SU-DHL-6 (cell line): ENCODE measurements around the gene IGFL4.

Experiments used
- H2AFZ ChIP-seq: fragments of 200-600 bp; sonication (generic); 2 replicates; pipeline ENCODE4 v1.6.1; 2014; ENCODE audit warnings: low read depth, mild to moderate bottlenecking, moderate library complexity, mixed read lengths, antibody characterized with exemption, low read length; ENCODE audit not compliant: severe bottlenecking
- H3F3A ChIP-seq: fragments of 200-600 bp; shearing (Covaris generic); 2 replicates; pipeline ENCODE4 v1.6.0; 2016; ENCODE audit warnings: antibody characterized with exemption, mild to moderate bottlenecking; ENCODE audit not compliant: insufficient read depth
- H3K27ac ChIP-seq: fragments of 200-600 bp; sonication (generic); 2 replicates; pipeline ENCODE4 v1.5.1; 2016; ENCODE audit warnings: low read depth, mild to moderate bottlenecking, low read length, moderate library complexity, mixed read lengths
- H3K27me3 ChIP-seq: fragments of 200-600 bp; sonication (generic), shearing (Covaris generic); 2 replicates; pipeline ENCODE4 v1.6.0; 2014; ENCODE audit warnings: mild to moderate bottlenecking, low read length
- H3K36me3 ChIP-seq: fragments of 200-600 bp; sonication (generic); 2 replicates; pipeline ENCODE4 v1.6.1; 2014; ENCODE audit warnings: mild to moderate bottlenecking, low read length, mixed read lengths
- H3K4me2 ChIP-seq: fragments of 300-600, 200-600 bp; shearing (Covaris generic), sonication (generic); 2 replicates; pipeline ENCODE4 v1.6.0; 2014; ENCODE audit warnings: low read length, low read depth, mild to moderate bottlenecking; ENCODE audit not compliant: poor library complexity, severe bottlenecking
- H3K4me3 ChIP-seq: fragments of 200-600 bp; sonication (generic); 2 replicates; pipeline ENCODE4 v1.5.1; 2014; ENCODE audit warnings: antibody characterized with exemption, low read length, mild to moderate bottlenecking, mixed read lengths; ENCODE audit not compliant: insufficient read depth, poor library complexity, severe bottlenecking
- H3K79me2 ChIP-seq: fragments of 200-600 bp; sonication (generic); 2 replicates; pipeline ENCODE4 v1.6.1; 2014; ENCODE audit warnings: mild to moderate bottlenecking, low read length, moderate library complexity; ENCODE audit not compliant: insufficient read depth
- H3K9ac ChIP-seq: fragments of 200-600 bp; sonication (generic); 2 replicates; pipeline ENCODE4 v1.7.0; 2014; ENCODE audit warnings: mild to moderate bottlenecking, low read length
- H3K9me2 ChIP-seq: fragments of 200-600 bp; sonication (generic); replicated peaks from 2 replicates; pipeline ENCODE4 v1.6.1; 2014; ENCODE audit warnings: low read length; ENCODE audit not compliant: insufficient read depth
- H3K9me3 ChIP-seq: fragments of 200-600 bp; sonication (generic); 2 replicates; pipeline ENCODE4 v1.6.1; 2014; ENCODE audit warnings: low read length, mixed read lengths; ENCODE audit not compliant: insufficient read depth
- H4K20me1 ChIP-seq: fragments of 200-600 bp; sonication (generic); 2 replicates; pipeline ENCODE4 v1.6.1; 2014; ENCODE audit warnings: low read depth, mild to moderate bottlenecking, antibody characterized with exemption, low read length, moderate library complexity, mixed read lengths
- EZH2phosphoT487 ChIP-seq: fragments of 200-600 bp; sonication (generic), shearing (Covaris generic); conservative IDR thresholded peaks from 2 replicates; pipeline ENCODE4 v1.6.1; 2018; ENCODE audit warnings: mild to moderate bottlenecking, antibody characterized with exemption, low read length, moderate library complexity, mixed read lengths
- TF ChIP-seq, protein P1 (sequence below): fragments of 200-600 bp; sonication (generic); IDR thresholded peaks from one replicate; pipeline ENCODE4 v1.5.1; 2017; ENCODE audit warnings: antibody characterized with exemption, mild to moderate bottlenecking, low read length, moderate library complexity; ENCODE audit not compliant: insufficient read depth, poor library complexity, severe bottlenecking

IGFL4 gene

GRCh38 chr19:46049597-46049996 is 8.8 kb upstream of the IGFL4 start:
- Histone ChIP-seq H3K79me2 (no peaks in the 10 kb centered on the region), H3K9me2 (no peaks in the 10 kb centered on the region), H3K9ac (no peak overlapping the region), H4K20me1 (no peaks in the 10 kb centered on the region), H3F3A (no peaks in the 10 kb centered on the region), H3K9me3 (no peaks in the 10 kb centered on the region), H3K27ac (no peak overlapping the region), H3K4me3 (no peak overlapping the region), H3K4me2 (no peak overlapping the region), H2AFZ (no peak overlapping the region), H3K27me3 (no peaks in the 10 kb centered on the region), H3K36me3 (no peaks in the 10 kb centered on the region)
- TF ChIP-seq EZH2phosphoT487 = no peak
- TF ChIP-seq, protein P1, sequence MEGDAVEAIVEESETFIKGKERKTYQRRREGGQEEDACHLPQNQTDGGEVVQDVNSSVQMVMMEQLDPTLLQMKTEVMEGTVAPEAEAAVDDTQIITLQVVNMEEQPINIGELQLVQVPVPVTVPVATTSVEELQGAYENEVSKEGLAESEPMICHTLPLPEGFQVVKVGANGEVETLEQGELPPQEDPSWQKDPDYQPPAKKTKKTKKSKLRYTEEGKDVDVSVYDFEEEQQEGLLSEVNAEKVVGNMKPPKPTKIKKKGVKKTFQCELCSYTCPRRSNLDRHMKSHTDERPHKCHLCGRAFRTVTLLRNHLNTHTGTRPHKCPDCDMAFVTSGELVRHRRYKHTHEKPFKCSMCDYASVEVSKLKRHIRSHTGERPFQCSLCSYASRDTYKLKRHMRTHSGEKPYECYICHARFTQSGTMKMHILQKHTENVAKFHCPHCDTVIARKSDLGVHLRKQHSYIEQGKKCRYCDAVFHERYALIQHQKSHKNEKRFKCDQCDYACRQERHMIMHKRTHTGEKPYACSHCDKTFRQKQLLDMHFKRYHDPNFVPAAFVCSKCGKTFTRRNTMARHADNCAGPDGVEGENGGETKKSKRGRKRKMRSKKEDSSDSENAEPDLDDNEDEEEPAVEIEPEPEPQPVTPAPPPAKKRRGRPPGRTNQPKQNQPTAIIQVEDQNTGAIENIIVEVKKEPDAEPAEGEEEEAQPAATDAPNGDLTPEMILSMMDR = no peak

DNA sequence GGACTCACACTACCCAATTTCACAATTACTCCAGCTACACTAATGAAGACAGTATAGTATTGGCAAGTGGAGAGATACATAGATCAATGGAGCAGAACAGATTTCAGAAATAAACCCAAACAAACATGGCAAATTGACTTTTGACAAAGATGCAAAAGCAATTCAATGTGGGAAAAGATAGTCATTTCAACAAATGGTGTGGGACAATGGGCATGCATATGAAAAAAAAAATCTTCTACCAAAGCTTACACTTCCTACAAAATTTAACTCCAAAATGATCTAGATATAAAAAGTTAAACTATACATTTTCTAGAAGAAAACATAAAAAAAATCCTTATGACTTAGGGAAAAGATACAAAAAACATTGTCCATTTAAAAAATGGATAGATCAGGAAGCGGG is 2.7 kb upstream of the IGFL4 start:
- Histone ChIP-seq H3K4me2 (no peak overlapping the region), H3K4me3 (no peak overlapping the region), H2AFZ (no peak overlapping the region), H3F3A (no peaks in the 10 kb centered on the region), H3K79me2 (no peaks in the 10 kb centered on the region), H4K20me1 (no peaks in the 10 kb centered on the region), H3K27ac (no peak overlapping the region), H3K9ac (no peak overlapping the region), H3K27me3 (no peaks in the 10 kb centered on the region), H3K36me3 (no peaks in the 10 kb centered on the region), H3K9me2 (no peaks in the 10 kb centered on the region), H3K9me3 (no peaks in the 10 kb centered on the region)
- TF ChIP-seq, protein P1 = no peak

DNA sequence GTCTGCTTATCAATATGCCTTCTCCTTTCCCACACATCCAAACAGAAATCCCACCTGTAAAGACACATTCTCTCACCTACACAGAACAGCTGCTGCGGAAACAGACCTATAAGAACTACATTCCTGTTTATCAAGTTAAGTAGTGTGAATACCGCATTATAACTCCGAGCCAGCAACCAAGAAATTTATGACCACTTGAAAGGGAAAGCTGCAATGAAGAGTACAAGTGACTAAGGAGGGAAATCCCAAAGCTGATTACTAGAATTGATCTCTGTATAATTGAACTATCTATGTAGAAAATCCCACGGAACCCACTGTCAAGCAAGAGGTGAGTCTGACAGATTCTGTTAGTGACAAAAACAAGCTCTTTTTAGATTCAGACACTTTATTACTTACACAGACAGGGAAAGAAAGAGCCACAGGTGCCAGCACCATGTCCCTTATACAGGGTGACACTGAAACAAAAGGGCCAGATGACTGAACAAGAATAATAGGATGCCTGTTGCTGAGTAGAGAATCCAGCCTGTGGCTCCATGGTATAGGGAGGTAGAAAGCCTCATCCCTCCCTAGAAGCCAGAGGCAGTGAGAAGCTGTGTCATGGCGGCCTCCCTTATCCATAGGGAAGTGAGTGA is 1.6 kb upstream of the IGFL4 start:
- H2AFZ ChIP-seq = no peak overlapping the region
- no peaks in the 10 kb centered on the region for H3K27me3 ChIP-seq
- H3K79me2 ChIP-seq = no peaks in the 10 kb centered on the region
- no peak overlapping the region for H3K4me3 ChIP-seq
- TF ChIP-seq, protein P1 = no peak
- TF ChIP-seq EZH2phosphoT487 = no peak
- no peaks in the 10 kb centered on the region for H4K20me1 ChIP-seq
- no peak overlapping the region for H3K27ac ChIP-seq
- H3F3A ChIP-seq = no peaks in the 10 kb centered on the region
- no peaks in the 10 kb centered on the region for H3K36me3 ChIP-seq
- H3K9me3 ChIP-seq = no peaks in the 10 kb centered on the region
- no peaks in the 10 kb centered on the region for H3K9me2 ChIP-seq
- no peak overlapping the region for H3K9ac ChIP-seq
- no peak overlapping the region for H3K4me2 ChIP-seq
